ENCODE results near the gene LPCAT4.
A peak's percentile ranks its signal among the peaks of the same experiment; 100 is the strongest.
"Not testable (repeated sequence)": the region's sequence is repeated elsewhere in the genome, so short reads cannot be mapped to it uniquely, and the experiment has no call there.

Gene LPCAT4

DNA sequence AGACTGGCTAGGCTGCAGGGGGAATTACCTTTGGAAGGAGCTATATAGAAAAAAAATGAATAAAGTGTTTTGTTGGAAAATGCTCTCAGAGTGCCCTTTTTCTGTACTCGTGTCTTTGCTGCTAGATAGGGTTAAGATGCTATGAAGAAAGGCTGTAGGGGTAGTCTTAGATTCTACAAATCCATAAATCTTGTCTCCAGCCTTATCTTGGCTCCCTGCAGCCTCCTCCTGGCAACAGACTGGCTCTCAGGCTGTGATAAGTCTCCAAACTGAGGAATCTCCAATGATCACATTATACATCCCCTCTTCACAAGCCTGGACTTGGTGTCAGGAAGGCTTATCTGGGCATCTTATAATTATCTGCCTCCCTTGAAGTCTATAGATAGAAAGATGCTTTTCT lies 9.3 kb downstream of the LPCAT4 start:
- Histone ChIP-seq H3K27ac (no peak overlapping the region), H3K27me3 (no peaks in the 10 kb centered on the region), H3K4me1 (peaks cover 5 to 20% (median 7%) of the 10 kb centered on the region in 10 experiments; a peak in 19 of 20 replicates), H4K20me1 (peaks cover 0 to 29% (median 0%) of the 10 kb centered on the region in 11 experiments; a peak in 5 of 22 replicates), H3K9me3 (replicated peaks in 1 of 11) (no peaks in the 10 kb centered on the region), H3K4me3 (no peak overlapping the region), H3K9ac (no peak overlapping the region), H3K4me2 (no peak overlapping the region), H3K36me3 (peaks cover 67 to 97% (median 88%) of the 10 kb centered on the region in 11 experiments)
- TF ChIP-seq Cebpa-rat (IDR thresholded peaks at IDR 0.05) = no peak

DNA sequence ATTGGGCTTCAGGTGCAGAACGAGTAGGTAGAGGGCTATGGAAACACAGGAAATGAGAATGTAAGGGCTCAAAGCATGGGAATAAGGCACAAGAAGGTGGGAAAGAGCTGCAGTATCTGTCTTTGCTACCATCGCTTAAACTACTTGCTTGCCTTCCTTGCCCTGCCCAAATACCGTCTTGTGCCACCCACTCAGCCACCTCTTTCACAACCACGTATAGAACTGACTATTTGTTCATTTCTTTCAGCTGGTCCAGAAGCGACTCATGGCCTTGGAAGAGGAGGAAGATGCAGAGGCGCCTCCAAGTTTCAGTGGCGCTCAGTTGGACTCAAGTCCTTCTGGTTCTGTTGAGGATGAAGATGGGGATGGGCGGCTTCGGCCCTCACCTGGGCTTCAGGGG lies 11.8 kb downstream of the LPCAT4 start:
- Histone ChIP-seq H3K4me1 (peaks cover 0 to 14% (median 0%) of the 10 kb centered on the region in 10 experiments; a peak in 4 of 20 replicates), H3K9ac (no peak overlapping the region), H3K27me3 (no peaks in the 10 kb centered on the region), H3K36me3 (peaks cover 50 to 73% (median 69%) of the 10 kb centered on the region in 11 experiments), H3K4me2 (no peak overlapping the region), H3K27ac (no peak overlapping the region), H3K9me3 (replicated peaks in 1 of 11) (no peaks in the 10 kb centered on the region), H3K4me3 (no peak overlapping the region), H4K20me1 (peaks cover 0 to 25% (median 0%) of the 10 kb centered on the region in 11 experiments; a peak in 4 of 22 replicates)
- TF ChIP-seq Cebpa-rat (IDR thresholded peaks at IDR 0.05) = no peak

DNA sequence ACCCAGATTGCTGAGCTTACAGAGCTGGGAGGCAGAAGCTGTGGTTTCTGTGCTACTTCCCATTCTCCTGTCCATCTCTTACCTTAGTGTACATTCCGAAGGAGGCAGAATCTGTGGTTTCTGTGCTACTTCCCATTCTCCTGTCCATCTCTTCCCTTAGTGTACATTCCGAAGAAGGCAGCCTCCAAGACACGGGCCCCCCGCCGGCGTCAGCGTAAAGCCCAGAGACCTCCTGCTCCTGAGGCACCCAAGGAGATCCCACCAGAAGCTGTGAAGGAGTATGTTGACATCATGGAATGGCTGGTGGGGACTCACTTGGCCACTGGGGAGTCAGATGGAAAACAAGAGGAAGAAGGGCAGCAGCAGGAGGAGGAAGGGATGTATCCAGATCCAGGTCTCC lies 12.7 kb downstream of the LPCAT4 start:
- H3K27ac ChIP-seq = no peak overlapping the region
- no peak overlapping the region for H3K9ac ChIP-seq
- no peaks in the 10 kb centered on the region for H3K9me3 ChIP-seq (replicated peaks in 1 of 11)
- H3K4me3 ChIP-seq = no peak overlapping the region
- no peak for TF ChIP-seq Cebpa-rat (IDR thresholded peaks at IDR 0.05)
- no peak overlapping the region for H3K4me2 ChIP-seq
- H4K20me1 ChIP-seq = peaks cover 0 to 16% (median 0%) of the 10 kb centered on the region in 11 experiments; a peak in 4 of 22 replicates
- no peaks in the 10 kb centered on the region for H3K27me3 ChIP-seq
- peaks cover 41 to 63% (median 60%) of the 10 kb centered on the region in 11 experiments for H3K36me3 ChIP-seq
- H3K4me1 ChIP-seq = peaks cover 0 to 14% (median 0%) of the 10 kb centered on the region in 10 experiments; a peak in 4 of 20 replicates

DNA sequence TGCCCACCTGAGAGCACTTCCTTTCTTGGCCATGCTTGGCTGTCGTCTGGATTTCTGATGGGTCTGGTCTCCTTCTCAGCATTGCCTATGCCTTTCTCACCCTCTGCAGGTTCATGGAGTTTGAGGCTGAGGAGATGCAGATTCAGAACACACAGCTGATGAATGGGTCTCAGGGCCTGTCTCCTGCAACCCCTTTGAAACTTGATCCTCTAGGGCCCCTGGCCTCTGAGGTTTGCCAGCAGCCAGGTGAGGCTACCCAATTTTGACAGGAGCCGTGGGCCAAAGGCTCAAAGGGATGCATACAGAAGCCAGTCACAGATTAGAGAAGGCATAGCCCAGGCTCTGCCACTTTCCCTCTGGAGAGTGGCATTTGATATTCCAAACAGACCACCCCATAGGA lies 13.4 kb downstream of the LPCAT4 start:
- no peak overlapping the region; a peak in 1 of 22 replicates for H3K27ac ChIP-seq
- no peak overlapping the region for H3K4me2 ChIP-seq
- H3K9me3 ChIP-seq (replicated peaks in 1 of 11) = no peaks in the 10 kb centered on the region
- peaks cover 0 to 14% (median 0%) of the 10 kb centered on the region in 10 experiments; a peak in 4 of 20 replicates for H3K4me1 ChIP-seq
- H3K4me3 ChIP-seq = no peak overlapping the region
- no peak overlapping the region for H3K9ac ChIP-seq
- TF ChIP-seq Cebpa-rat (IDR thresholded peaks at IDR 0.05) = no peak
- peaks cover 34 to 57% (median 53%) of the 10 kb centered on the region in 11 experiments for H3K36me3 ChIP-seq
- H4K20me1 ChIP-seq = peaks cover 0 to 9% (median 0%) of the 10 kb centered on the region in 11 experiments; a peak in 2 of 22 replicates
- H3K27me3 ChIP-seq = no peaks in the 10 kb centered on the region

DNA sequence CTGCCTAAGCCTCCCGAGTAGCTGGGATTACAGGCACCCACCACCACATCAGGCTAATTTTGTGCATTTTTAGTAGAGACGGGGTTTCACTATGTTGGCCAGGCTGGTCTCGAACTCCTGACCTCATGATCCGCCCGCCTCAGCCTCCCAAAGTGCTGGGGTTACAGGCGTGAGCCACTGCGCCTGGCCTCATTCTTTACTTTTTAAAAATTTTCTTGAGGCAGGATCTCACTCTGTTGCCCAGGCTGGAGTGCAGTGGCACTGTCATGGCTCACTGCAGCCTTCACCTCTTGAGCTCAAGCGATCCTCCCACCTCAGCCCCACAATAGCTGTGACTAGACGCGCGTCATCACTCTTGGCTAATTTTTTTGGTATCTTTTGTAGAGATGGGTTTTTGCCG lies 14.0 kb downstream of the LPCAT4 start:
- not testable (repeated sequence) for H3K9me3 ChIP-seq (replicated peaks in 1 of 11); H3K27ac ChIP-seq; H3K4me3 ChIP-seq; H3K27me3 ChIP-seq; H4K20me1 ChIP-seq; H3K9ac ChIP-seq; H3K4me2 ChIP-seq
- Histone ChIP-seq H3K4me1 (peaks cover 0 to 14% (median 0%) of the 10 kb centered on the region in 10 experiments; a peak in 4 of 20 replicates), H3K36me3 (peaks cover 28 to 50% (median 47%) of the 10 kb centered on the region in 11 experiments)

DNA sequence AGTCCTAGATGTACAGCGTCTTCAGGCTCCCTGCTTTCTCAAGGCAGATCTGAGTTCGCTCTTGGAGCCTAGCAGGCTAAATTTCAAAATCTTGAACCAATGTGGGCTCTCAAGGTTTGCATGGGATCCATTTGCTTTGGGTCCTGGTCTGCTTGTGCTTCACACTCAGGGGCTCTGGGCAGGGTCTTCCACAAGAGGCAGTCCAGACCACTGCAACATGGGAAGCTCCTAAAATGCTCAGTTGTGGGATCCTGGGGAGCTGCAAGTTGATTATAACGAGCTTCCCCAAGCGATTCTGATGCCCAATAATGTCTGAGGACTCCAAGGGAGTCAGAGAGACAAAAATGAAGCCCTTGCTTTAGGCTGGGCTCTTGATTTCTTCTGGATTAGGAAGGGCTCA lies 17.2 kb downstream of the LPCAT4 start:
- no peak for TF ChIP-seq Cebpa-rat (IDR thresholded peaks at IDR 0.05)
- no peaks in the 10 kb centered on the region for H3K27me3 ChIP-seq

DNA sequence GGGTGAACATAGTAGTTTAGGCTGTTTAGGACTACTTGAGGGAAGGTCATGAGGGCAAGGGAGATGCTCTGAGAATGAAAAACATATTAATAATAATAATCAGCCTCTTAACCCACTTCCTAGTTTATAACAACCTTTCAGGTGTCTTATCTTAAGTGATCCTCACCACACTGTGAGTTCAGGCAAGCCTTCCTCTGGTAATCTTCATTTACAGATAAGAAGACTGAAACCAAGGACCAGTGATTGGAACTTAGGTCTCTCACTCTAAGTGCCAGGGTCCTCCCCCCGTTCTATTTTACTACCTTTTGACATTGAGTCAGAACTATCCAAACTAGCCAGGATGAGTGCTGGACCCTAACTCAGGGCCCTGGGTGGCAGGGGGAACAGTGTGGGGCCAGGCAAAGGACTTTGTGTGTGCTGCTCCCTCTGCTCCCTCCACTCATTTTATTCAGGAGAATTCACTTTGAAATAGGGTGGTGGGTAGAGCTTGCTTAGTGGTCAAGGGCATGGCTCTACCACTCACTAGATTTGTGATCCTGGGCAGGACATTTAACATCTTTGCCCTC lies 18.2 kb downstream of the LPCAT4 start:
- Histone ChIP-seq H4K20me1 (no peaks in the 10 kb centered on the region), H3K4me2 (no peak overlapping the region), H3K27ac (no peak overlapping the region), H3K27me3 (no peaks in the 10 kb centered on the region), H3K9ac (no peak overlapping the region), H3K4me1 (no peaks in the 10 kb centered on the region), H3K9me3 (replicated peaks in 1 of 11) (no peaks in the 10 kb centered on the region), H3K4me3 (no peak overlapping the region), H3K36me3 (peaks cover 0 to 8% (median 6%) of the 10 kb centered on the region in 11 experiments; a peak in 7 of 22 replicates)
- no peak for TF ChIP-seq Cebpa-rat (IDR thresholded peaks at IDR 0.05)

More for the DNA sequence above, 17.2 kb downstream of the LPCAT4 start:
- no peaks in the 10 kb centered on the region for H3K4me1 ChIP-seq
- no peaks in the 10 kb centered on the region for H3K9me3 ChIP-seq (replicated peaks in 1 of 11)
- H3K4me3 ChIP-seq = no peak overlapping the region
- H3K4me2 ChIP-seq = no peak overlapping the region
- H3K36me3 ChIP-seq = peaks cover 0 to 18% (median 15%) of the 10 kb centered on the region in 11 experiments; a peak in 12 of 22 replicates
- H4K20me1 ChIP-seq = no peaks in the 10 kb centered on the region
- H3K9ac ChIP-seq = no peak overlapping the region
- no peak overlapping the region for H3K27ac ChIP-seq

DNA sequence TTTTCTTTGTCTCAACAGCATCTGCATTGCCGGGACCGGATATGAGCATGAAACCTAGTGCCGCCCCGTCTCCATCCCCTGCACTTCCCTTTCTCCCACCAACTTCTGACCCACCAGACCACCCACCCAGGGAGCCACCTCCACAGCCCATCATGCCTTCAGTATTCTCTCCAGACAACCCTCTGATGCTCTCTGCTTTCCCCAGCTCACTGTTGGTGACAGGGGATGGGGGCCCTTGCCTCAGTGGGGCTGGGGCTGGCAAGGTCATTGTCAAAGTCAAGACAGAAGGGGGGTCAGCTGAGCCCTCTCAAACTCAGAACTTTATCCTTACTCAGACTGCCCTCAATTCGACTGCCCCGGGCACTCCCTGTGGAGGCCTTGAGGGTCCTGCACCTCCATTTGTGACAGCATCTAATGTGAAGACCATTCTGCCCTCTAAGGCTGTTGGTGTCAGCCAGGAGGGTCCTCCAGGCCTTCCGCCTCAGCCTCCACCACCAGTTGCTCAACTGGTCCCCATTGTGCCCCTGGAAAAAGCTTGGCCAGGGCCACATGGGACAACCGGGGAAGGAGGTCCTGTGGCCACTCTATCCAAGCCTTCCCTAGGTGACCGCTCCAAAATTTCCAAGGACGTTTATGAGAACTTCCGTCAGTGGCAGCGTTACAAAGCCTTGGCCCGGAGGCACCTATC lies 18.9 kb downstream of the LPCAT4 start:
- H4K20me1 ChIP-seq = no peaks in the 10 kb centered on the region
- no peak overlapping the region for H3K9ac ChIP-seq
- no peak overlapping the region for H3K27ac ChIP-seq
- no peaks in the 10 kb centered on the region for H3K27me3 ChIP-seq
- peaks cover 0 to 1% (median 0%) of the 10 kb centered on the region in 11 experiments; a peak in 1 of 22 replicates for H3K36me3 ChIP-seq
- H3K4me3 ChIP-seq = no peak overlapping the region
- TF ChIP-seq Cebpa-rat (IDR thresholded peaks at IDR 0.05) = no peak
- H3K4me2 ChIP-seq = no peak overlapping the region
- no peaks in the 10 kb centered on the region for H3K9me3 ChIP-seq (replicated peaks in 1 of 11)
- H3K4me1 ChIP-seq = no peaks in the 10 kb centered on the region

DNA sequence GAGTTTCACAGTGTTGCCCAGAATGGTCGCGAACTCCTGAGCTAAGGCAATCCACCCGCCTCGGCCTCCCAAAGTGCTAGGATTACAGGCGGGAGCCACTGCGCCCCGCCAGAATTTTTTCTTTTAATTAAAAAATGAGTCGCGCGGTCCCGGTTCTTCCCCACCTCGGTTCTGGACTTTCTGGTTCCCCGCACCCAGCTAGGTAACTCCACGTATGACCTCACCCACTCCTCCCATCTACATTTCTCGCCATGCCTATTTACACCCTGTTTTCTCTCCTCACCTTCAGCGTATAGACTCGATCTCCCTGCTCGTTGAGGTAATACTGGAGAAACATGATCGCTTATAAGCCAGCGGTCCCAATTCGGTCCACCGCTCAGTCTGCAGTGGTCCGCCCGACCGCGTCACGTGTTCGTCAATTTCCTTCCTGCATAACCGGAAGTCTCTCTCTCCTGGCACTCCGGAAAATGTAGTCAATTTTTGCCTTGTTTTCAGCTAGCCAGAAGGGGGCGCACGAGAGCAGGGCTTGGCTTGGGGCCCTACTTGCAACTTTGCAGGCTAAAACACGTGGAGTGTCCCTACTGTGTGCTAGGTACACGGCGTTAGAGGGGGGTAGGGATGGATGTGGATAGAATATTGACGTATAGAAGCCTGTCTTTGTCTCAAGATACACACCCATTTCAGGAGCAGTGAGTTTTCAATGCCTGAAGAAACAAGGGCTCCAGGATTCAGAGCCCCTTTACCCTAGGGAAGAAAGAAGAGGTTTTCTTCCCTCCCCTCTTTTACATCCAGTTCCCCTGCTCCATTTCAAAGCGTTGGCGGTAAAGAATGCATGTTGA lies 24.0 kb downstream of the LPCAT4 start, which contains the start of the genes NOP10 and NUTM1:
Gene NOP10 (minus strand): TSS at position 400 of the 839 bp plus-strand sequence. CDS start 63 bp downstream, at position 337.
Gene NUTM1 (plus strand): TSS at position 579 of the 839 bp plus-strand sequence. CDS start 382 bp downstream, outside the sequence.
- H3K27me3 ChIP-seq = no peaks in the 10 kb centered on the region
- peaks cover 21 to 37% (median 33%) of the 10 kb centered on the region in 11 experiments for H3K36me3 ChIP-seq
- peak within 1 kb of the TSS; percentile 69 to 99 (median 95) for H3K4me2 ChIP-seq
- H3K9ac ChIP-seq = peak within 1 kb of the TSS; percentile 81 to 95 (median 91)
- peak within 1 kb of the TSS; percentile 77 to 100 (median 88) for H3K4me3 ChIP-seq
- peaks cover 0 to 10% (median 0%) of the 10 kb centered on the region in 11 experiments; a peak in 6 of 22 replicates for H3K9me3 ChIP-seq (replicated peaks in 1 of 11)
- H3K4me1 ChIP-seq = peaks cover 40 to 43% (median 41%) of the 10 kb centered on the region in 10 experiments
- H4K20me1 ChIP-seq = peaks cover 0 to 15% (median 0%) of the 10 kb centered on the region in 11 experiments; a peak in 5 of 22 replicates
- H3K27ac ChIP-seq = peak within 1 kb of the TSS; percentile 68 to 94 (median 90)
- TF ChIP-seq Cebpa-rat (IDR thresholded peaks at IDR 0.05) = no peak

DNA sequence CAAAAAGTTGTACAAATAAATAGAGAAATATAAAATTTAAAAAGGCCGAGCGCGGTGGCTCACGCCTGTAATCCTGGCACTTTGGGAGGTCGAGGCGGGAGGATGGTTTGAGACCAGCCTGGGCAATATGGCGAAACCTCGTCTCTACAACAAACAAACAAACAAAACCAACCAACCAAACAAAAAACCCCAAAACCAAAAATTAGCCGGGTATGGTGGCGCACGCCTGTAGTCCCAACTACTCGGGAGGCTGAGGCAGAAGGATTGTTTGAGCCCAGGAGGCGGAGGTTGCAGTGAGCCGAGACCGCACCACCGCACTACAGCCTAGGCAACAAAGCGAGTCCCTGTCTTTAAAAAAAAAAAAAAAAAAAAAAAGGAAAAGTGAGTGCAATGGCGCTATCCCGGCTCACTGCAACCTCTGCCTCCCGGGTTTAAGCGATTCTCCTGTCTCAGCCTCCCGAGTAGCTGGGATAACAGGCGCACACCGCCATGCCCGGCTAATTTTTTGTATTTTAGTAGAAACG lies 24.7 kb downstream of the LPCAT4 start:
- peak overlapping the region; percentile 81 to 95 (median 91) for H3K9ac ChIP-seq
- peaks cover 0 to 10% (median 0%) of the 10 kb centered on the region in 11 experiments; a peak in 6 of 22 replicates for H3K9me3 ChIP-seq (replicated peaks in 1 of 11)
- H4K20me1 ChIP-seq = peaks cover 0 to 15% (median 0%) of the 10 kb centered on the region in 11 experiments; a peak in 5 of 22 replicates
- peak overlapping the region; percentile 68 to 94 (median 90) for H3K27ac ChIP-seq
- peaks cover 21 to 37% (median 33%) of the 10 kb centered on the region in 11 experiments for H3K36me3 ChIP-seq
- H3K4me3 ChIP-seq = peak overlapping the region; percentile 77 to 100 (median 88)
- peaks cover 40 to 43% (median 41%) of the 10 kb centered on the region in 10 experiments for H3K4me1 ChIP-seq
- peak overlapping the region; percentile 69 to 99 (median 95) for H3K4me2 ChIP-seq
- H3K27me3 ChIP-seq = not testable (repeated sequence)
